HG02840 (cell line): Measurements from ENCODE around the gene PRR7.

Experiments used
- ATAC-seq: cut with Tn5 transposase; IDR thresholded peaks from one replicate; pipeline ENCODE4 v1.9.1; 2021; ENCODE audit warnings: mild to moderate bottlenecking, moderate library complexity, moderate number of reproducible peaks; ENCODE audit not compliant: unreplicated experiment, low FRiP score

Gene PRR7

DNA sequence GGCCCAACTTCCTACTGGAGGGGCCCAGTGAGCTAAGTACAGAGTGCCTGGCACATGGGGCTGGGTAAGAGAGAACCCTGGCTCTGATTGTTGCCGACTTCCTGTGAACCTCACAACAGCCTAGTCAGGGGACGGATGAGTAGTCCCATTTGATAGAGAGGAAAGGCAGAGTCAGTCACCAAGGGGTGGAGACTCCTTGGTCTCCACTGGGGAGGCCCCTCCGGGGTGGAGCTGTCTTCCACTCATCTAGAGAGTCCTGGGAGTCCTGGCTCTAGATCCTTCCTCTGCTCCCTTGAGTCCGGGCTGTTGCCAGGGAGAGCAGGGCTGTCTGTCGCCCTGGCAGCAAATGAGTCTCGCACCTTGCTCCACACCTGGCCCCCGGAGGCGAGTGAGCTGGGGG, 12.2 kb upstream of the PRR7 start:
- ATAC-seq, result no peak

DNA sequence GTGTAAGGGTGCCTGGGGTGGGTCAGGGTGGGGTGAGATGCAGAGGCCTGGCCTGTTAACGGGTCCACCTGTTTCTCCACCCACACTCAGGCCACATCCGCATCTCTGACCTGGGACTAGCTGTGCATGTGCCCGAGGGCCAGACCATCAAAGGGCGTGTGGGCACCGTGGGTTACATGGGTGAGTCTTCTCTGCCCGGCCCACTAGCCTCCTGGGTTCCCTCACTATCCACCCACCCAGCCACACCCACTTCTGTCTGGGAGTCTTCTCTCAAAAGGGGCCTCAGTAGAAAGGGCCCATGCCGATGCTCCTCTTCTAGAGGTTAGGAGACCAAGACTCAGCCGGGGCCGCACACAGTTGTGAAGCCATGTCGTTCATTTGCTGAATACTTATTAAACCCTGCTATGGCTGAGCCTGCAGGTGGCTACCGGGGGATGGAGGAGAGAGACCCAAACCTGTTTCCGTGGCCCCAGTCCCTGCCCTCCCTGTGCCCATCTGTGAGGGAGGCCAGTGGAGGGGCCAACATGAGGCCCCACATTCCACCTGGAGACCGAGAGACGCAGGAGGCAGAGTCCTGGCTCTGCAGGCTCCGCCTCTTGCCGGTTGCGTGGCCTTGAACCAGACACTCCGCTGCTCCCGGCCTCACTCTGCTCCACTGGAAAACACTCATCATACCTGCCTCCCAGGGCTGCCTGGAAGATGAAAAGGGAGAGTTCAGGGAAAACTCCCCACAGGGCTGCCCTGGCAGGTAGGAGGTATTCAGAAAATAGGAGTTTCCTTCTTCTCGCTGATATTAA, 11.5 kb upstream of the PRR7 start:
- no peak for ATAC-seq

DNA sequence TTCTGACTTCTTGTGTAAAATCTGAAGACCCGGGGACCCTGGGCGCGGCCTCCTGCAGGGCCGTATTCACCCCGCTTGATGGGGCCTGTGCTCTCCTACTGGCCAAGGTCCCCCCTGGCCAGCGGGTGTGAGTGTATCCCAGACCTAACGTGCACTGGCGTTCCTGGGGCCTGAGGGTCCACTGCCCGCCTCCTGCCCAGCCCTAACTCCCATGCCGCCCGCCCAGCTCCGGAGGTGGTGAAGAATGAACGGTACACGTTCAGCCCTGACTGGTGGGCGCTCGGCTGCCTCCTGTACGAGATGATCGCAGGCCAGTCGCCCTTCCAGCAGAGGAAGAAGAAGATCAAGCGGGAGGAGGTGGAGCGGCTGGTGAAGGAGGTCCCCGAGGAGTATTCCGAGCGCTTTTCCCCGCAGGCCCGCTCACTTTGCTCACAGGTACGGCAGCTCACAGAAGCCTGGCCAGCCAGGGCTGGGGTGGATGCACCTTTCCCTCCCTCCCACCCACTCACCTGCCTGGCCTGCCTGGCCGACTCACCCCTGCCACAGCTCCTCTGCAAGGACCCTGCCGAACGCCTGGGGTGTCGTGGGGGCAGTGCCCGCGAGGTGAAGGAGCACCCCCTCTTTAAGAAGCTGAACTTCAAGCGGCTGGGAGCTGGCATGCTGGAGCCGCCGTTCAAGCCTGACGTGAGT, 10.6 kb upstream of the PRR7 start:
- ATAC-seq, result no peak

DNA sequence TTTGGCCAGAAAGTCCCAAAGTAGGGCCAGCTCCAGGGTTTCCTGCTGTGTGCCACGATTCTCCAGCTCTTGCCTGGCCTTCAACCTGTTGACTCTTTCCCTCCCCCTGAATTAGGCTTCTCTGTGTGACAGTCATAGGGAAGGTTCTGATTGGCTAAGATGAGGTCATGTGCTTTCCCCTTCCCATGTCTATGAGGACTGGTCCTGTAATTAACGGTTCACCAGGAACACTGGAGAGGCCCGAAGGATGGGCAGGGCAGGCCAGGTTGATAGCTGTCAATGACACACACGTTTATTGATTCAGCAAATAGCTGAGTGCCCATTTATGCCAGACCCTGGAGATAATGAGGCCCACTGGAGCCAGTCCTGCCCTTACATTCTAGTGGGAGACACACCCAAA, 9.0 kb upstream of the PRR7 start:
- no peak for ATAC-seq

DNA sequence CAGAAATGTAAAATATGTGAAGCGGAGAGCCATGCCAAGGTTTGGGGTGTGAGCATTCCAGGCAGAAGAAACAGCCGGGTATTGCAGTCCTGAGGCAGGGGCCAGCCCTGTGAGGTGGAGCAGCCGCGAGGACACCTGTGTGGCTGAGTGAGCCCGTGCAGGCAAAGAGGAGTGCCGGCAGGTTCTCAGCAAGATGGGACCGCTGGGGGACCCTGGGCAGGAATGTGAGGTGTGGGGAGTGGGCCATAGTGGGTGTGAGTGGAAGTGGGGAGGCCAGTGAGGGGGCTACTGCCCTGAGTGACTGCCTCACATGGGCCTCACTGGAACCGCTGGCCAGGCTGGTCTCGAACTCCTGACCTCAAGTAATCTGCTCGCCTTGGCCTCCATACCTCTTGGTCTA, 8.1 kb upstream of the PRR7 start:
- ATAC-seq, result no peak

DNA sequence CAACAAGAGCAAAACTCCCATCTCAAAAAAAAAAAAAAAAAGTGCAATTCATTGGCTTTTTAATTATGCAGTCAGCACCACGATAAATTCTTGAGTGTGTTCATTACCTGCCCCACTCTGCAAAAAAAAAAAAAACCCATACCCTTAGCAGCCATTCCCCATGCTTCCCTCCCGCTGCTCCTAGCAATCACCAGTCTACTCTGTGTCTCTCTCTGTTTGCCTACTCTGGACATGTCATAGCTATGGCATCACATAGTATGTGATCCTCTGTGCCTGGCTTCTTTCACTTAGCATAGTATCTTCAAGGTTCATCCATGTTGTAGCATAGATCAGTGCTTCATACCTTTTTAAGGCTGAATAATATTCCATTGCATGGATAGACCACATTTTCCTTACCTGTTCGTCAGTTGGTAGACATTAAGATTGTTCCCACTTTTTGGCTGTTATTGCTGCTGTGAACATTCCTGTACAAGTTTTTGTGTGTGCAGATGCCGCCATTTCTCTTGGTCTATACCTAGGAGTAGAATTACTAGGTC, 7.0 kb upstream of the PRR7 start:
- no peak for ATAC-seq

DNA sequence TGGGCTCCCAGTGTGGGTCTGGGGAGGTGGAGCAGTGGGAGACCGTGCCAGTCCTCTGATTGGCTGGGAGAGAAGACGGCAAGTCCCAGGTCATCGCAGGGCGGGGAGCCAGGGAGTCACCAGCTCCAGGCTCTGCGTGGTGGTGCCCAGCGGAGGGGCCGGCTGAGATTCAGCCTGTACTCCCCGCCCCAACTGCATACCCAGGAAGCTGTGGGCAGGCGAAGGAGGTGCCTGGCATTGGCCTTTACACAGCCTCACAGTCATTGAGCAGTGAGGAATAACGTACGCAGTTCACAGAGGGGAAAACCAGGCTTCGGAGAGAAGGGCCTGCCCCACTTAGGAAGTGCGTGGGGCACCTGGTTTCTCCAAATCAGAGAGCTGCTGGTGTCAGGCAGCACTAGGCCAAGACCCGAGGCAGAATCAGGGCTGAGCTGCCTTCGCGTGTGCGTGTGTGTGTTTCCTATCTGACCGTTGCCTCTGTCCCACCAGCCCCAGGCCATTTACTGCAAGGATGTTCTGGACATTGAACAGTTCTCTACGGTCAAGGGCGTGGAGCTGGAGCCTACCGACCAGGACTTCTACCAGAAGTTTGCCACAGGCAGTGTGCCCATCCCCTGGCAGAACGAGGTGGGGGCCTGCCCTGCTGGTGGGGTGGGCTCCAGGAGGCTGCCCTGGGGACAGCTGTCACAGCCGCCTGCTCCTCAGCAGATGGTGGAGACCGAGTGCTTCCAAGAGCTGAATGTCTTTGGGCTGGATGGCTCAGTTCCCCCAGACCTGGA, 6.2 kb upstream of the PRR7 start:
- ATAC-seq, result no peak

DNA sequence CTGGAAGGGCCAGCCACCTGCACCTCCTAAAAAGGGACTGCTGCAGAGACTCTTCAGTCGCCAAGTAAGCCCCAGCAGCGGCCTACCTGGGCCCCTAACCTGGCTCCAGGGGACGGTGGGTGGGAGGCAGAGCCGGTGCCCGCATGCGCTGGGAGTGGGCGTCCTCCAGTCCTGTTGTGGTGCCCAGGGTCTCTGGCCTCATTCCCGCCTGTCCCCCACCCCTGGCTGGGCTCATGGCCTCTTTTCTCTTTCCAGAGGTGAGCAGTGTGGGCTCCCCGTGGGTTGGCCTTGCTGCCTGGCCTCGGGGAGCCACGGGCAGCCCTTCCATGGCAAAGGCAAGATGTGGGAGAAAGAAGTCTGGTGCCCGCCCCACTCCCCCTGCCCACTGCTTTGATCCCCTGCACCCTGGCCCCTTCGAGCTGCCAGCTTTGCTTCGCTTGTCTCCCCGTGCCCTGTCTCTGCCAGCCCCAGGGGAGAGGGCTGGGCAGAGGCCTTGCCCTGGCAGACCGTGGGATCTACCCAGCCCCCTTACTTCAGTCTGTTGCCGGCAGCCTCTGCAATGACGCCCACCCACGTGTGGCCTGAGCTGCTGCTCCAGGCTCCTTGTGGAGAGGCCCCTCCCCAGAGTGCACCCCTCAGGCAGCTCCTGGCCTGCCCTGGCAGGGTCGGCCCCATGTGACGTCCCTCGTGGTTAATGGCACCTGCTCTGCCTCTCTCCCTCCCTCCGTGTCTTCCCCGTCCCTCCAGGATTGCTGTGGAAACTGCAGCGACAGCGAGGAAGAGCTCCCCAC, 5.4 kb upstream of the PRR7 start:
- no peak for ATAC-seq

DNA sequence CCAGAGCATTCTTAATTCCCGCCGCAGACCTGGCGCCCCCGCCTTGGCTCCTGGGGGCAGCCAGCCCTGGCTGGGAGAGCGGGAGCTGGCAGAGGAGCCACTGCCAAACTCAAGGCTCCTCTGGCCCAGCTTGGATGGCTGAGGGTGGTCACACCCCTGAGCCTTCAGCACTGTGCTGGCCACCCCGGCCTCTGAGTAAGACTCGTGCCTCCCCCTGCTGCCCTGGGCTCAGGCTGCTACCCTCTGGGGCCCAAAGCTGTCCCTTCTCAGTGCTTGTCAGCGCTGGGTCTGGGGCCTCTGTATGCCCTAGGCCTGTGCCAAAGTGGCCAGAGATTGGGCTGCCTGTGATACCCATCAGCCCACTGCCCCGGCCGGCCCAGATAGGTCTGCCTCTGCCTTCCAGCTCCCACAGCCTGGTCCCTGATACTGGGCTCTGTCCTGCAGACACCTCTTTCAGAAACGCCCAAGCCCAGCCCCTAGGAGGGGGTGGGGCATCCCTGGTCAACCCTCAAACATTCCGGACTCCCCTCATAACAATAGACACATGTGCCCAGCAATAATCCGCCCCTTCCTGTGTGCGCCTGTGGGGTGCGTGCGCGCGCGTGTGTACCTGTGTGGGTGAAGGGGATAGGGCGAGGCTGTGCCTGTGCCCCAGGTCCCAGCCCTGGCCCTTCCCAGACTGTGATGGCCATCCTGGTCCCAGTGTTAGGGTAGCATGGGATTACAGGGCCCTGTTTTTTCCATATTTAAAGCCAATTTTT, 4.4 kb upstream of the PRR7 start:
- ATAC-seq, result no peak

DNA sequence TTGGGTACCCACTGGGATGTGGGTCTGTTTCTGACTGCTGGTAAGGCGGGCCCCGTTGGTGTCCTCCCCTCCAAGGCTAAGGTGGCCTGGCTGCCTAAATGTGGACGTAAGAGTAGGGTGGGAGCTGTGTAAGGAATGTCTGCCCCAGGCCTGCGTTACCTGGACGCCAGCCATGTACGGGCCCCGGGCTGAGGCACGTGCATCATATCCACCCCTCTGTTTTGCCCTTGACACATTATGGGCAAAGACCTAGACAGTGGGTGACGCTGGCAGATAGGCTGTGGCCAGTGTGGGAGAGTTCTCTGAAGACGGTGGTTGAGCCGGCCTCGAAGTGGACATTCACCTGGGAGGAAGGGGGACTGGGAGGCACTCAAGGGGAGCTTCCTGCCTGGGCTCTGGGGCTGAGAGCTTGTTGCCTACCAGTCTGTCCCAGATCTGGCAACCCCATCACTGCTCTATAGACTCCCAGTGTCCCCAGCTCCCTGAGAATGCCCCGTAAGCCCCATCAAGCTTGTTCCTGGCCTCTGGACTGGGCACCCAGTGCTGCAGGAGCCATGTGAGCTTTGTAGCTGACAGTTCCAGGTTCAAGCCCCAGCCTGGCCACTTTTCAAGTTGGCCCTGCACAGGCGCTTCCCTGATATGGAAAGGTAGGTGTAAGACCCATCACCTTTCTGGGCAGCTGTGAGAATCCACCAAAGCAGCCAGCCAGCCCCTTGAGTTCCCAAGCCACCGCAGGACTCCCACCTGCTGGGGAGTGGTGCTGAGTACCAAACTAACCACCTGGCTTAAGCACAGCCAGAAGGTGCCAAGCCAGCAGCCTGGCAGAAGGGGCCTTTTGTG, 3.2 kb upstream of the PRR7 start:
- no peak for ATAC-seq

DNA sequence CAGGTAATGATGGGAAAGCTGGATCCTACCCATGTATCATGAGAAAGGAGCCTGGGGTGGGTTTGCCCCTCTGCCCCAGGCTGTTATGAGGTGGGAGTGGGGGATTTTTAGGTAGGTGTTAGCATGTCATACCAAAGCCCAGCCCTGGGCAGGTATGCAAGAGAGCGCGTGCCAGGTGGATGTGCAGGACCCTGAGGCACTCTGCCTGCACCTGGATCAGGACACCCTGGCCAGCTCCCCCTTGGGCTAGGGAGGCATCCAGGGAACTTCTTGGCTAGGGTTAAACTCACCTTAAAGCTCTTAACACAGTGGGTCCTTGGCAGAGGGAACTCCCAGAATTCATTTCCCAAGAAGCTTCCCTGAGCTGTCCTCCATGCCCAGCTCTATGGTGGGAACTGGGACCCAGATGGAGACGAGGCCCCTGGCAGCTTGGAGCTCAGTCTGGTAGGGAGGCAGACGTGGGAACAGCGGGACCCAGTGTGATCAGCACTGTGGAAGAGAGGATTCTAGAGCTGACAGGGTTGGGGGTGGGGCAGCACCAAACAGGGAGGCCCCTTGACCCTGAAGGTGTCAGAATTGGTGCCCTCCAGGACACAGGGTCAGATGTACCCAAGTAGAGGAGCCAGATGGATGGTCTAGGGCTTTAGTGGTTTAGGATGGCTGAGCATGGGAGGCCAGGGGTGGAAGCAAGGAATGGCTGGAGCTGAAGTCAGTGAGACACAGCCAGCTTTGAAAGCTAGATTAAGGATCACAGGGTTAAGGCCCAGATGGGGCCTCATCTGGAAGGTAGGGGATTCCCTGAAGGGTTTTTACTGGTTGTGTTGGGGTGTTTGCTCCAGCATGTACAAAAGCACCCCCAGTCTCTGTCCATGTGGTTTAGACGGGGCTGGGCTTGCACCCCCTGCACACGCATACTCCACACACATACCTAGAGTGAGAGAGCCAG, 2.2 kb upstream of the PRR7 start:
- no peak for ATAC-seq

DNA sequence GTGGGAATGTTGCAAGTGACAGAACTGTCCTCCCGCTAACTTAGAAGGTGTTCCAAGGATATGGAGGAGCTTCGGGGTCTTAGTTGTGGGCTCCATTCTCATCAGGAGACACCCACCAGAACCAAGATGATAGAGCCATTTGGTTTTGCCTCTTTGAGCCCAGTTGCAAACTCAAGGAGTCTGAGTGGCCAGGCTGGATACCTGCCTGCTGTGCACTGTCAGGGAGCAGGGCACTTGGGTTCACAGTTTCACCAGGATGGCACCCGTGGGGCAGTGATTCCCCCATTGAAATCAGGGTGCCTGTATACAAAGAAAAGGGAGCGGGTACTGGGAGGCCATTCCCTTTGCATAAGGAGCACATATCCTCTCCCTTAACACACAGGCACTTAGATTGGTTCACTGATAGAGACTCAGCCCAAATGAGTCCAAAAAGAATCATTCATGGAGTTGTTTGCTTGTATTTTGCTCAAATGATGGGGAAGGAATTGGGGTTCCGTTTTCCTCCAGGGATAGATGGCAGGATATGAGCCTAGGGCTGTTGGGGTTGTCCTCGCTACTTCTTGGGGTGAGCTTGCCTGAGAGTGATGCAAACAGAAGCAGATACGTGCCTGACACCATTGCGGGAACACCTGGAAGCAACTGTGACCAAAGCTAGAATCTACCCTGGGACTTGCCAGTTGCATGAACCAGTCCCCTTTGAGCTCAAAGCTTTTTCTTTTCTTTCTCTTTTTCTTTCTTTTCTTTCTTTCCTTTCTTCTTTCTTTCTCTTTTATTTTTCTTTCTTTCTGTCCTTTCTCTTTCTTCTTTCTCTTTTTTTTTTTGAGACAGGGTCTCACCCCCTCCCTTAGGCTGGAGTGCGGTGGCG, 1.3 kb upstream of the PRR7 start:
- ATAC-seq, result no peak

DNA sequence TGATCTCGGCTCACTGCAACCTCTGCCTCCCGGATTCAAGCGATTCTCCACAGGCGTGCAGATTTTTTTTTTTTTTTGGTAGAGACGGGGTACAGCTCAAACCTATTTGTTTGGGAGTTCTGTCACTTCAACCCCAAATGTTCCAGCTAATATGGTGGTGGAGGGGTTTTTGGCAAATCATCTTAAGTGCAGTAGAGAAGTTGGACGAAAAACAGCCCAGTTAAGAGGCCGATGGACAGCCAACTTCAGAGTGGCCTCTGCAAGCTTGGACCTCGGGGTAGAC, 756 bp upstream of the PRR7 start:
- no peak for ATAC-seq

DNA sequence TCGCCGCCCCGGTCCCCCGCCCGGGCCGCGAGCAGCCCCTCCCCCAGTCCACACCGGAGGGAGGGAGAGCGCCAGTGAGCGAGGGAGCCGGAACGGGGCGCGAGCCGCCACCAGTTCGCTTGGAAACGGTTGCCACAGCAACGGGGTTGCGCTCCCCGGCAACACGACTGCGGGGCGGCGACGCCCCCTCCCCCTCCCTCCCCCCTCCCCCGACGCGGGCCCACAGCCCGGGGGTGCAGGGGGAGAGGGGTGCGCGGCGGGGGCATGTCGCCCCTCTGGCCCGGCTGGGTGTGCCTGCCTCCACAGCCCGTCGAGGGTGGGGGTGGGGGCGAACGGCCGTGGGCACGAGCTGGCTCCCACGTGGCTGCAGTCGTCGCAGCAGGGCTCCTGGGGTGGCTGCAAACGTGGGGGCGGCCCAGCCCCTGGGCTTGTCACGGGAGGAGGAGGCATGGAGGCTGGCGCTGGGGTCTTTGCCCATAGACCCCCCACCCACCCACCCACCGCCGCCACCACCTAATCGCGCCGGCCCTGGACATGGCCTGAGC, 524 bp downstream of the PRR7 start:
- ATAC-seq, result peak; percentile 21

DNA sequence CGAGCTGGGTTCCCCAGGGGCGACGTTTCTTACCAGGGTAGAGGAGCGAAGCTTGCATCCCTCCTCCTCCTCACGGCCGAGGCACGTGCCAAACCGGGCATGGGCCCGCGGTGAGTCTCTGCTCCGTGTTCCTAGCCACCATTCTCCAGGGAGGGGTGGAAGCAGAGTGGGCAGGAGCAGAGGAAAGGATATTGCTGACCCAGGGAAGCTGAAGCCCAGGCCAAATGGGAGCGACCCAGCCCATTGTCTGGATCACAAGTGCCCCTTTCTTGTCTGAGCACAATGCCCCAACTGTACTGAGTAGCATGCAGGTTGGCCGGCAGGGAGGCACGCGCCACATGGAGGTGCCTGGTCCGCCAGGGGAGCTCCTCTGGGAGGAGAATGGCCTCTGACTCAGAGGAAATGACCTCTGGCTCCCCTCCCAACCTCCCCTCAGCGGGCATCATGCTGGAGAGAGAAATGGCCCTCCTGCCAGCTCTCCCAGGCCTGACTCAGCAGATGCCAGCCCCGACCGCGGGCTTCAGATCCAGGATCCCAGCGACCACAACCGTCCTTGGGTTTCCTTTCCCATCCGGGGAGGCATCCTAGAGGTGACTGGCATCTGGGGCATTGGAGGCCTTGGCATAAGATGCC, 1.1 kb downstream of the PRR7 start:
- no peak for ATAC-seq

DNA sequence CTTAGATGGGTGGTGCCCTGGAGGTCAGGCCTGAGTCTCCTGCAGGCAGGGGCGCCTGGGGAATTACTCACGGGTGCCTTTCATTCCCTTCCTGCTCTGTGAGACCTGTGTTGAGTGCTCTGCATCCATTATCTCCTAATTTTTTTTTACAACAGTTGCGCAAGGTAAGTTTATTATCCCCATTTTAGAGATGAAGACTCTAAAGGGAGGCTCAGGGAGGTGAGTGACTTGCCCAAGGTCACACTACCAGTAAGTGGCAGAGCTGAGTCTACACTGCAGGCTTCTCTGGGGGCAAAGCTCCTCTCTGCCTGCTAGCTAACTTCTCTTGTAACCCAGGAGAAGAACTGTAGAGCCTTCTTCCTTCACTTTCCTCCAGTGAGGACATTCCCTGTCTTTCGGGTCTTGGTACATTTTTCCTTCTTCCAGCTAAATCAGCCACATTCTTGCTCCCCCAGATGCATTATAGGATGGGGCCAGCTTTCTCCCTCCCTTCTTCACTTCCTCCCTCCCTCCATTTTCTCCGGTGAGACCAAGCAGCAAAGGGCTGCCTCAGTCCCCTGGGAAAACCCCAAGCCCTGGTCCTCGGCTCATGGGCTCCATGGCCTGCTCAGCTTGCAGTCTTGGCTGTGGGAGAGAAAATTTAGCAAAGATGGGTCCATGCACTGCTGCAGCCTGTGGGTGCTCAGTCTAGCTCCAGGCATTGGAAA, 1.8 kb downstream of the PRR7 start:
- no peak for ATAC-seq
